IMR-90 (cell line): ENCODE measurements around the gene TRMT1. TPM values are rescaled to one million over a fixed set of nuclear protein-coding genes. Genes with fewer than 3 reads are reported as not detected.

ENCODE experiments used
- ATAC-seq: fragments of 200-7000 bp; cut with Tn5 transposase; 2 replicates; pipeline ENCODE4 v1.9.1; 2020; ENCODE audit warnings: low read depth, mild to moderate bottlenecking, moderate library complexity
- BruUV-seq: library from RNA; stranded (reverse); fragments of 400-500 nt; replicated peaks from 2 replicates; lab custom pipeline; 2021; lab: Mats Ljungman, UMichigan
- CTCF ChIA-PET: fragments of 300-600 bp; formaldehyde crosslinking; extraction: SDS; loops from one replicate; lab custom pipeline; 2021; ENCODE audit warnings: antibody characterized with exemption; lab: Yijun Ruan, JAX
- POLR2A ChIA-PET: fragments of 300-600 bp; sonication (Branson Sonifier 250); formaldehyde crosslinking; loops from one replicate; lab custom pipeline; 2022; ENCODE audit warnings: antibody characterized with exemption; ENCODE audit not compliant: unreplicated experiment; lab: Charles Lee
- DNase-seq: peaks from one replicate; pipeline ENCODE4 v3.0.0; 2013
- H2AFZ ChIP-seq: replicated peaks from 2 replicates; pipeline ENCODE3; 2013; ENCODE audit warnings: low read length, mild to moderate bottlenecking; ENCODE audit not compliant: poor library complexity
- H2AK5ac ChIP-seq: 2 replicates; pipeline ENCODE4 v1.6.1; 2013; ENCODE audit warnings: low read depth, low read length, inconsistent platforms
- H2AK9ac ChIP-seq: replicated peaks from 2 replicates; pipeline ENCODE3; 2013; ENCODE audit warnings: mild to moderate bottlenecking, low read depth, low read length, moderate library complexity; ENCODE audit not compliant: poor library complexity
- H2BK120ac ChIP-seq: 2 replicates; pipeline ENCODE4 v1.6.1; 2013; ENCODE audit warnings: low read depth, low read length, inconsistent platforms
- H2BK15ac ChIP-seq: 3 replicates; pipeline ENCODE4 v1.6.1; 2013; ENCODE audit warnings: low read depth, low read length, inconsistent platforms
- H2BK20ac ChIP-seq: 2 replicates; pipeline ENCODE4 v1.6.1; 2013; ENCODE audit warnings: low read depth, mild to moderate bottlenecking, inconsistent platforms, low read length, moderate library complexity
- H2BK5ac ChIP-seq: 2 replicates; pipeline ENCODE4 v1.6.1; 2013; ENCODE audit warnings: mild to moderate bottlenecking, low read depth, low read length, inconsistent platforms; ENCODE audit not compliant: poor library complexity, severe bottlenecking
- H3K14ac ChIP-seq: replicated peaks from 2 replicates; pipeline ENCODE4 v1.6.1; 2013; ENCODE audit warnings: low read depth, low read length, inconsistent platforms
- H3K18ac ChIP-seq: 2 replicates; pipeline ENCODE4 v1.6.1; 2013; ENCODE audit warnings: low read depth, low read length, control low read depth
- H3K23ac ChIP-seq: 2 replicates; pipeline ENCODE4 v1.6.1; 2013; ENCODE audit warnings: low read depth, low read length, inconsistent platforms
- H3K27ac ChIP-seq: 2 replicates; pipeline ENCODE4 v1.5.1; 2013; ENCODE audit warnings: mild to moderate bottlenecking, control low read depth, low read length; ENCODE audit not compliant: insufficient read depth
- H3K27me3 ChIP-seq: 2 replicates; pipeline ENCODE4 v1.6.1; 2013; ENCODE audit warnings: low read length; ENCODE audit not compliant: control insufficient read depth, insufficient read depth
- H3K36me3 ChIP-seq: 2 replicates; pipeline ENCODE4 v1.6.1; 2013; ENCODE audit warnings: low read length, mixed read lengths; ENCODE audit not compliant: control insufficient read depth, insufficient read depth
- H3K4ac ChIP-seq: 2 replicates; pipeline ENCODE4 v1.6.1; 2013; ENCODE audit warnings: low read depth, low read length, inconsistent platforms
- H3K4me1 ChIP-seq: 2 replicates; pipeline ENCODE4 v1.6.1; 2013; ENCODE audit warnings: low read length, mixed read lengths; ENCODE audit not compliant: control insufficient read depth, insufficient read depth
- H3K4me2 ChIP-seq: 2 replicates; pipeline ENCODE4 v1.6.1; 2013; ENCODE audit warnings: low read depth, mild to moderate bottlenecking, control low read depth, low read length, moderate library complexity
- H3K4me3 ChIP-seq: 2 replicates; pipeline ENCODE4 v1.5.1; 2013; ENCODE audit warnings: low read depth, mild to moderate bottlenecking, control low read depth, low read length, moderate library complexity; ENCODE audit not compliant: insufficient read depth
- H3K56ac ChIP-seq: 2 replicates; pipeline ENCODE4 v1.6.1; 2013; ENCODE audit warnings: low read length, inconsistent platforms; ENCODE audit not compliant: insufficient read depth; ENCODE audit errors: extremely low read depth
- H3K79me1 ChIP-seq, 2 experiments: 2 replicates each; pipeline ENCODE4 v1.6.1; 2013; ENCODE audit warnings: low read length in 2 of 2, inconsistent platforms in 1 of 2, low read depth in 1 of 2
- H3K9ac ChIP-seq: 2 replicates; pipeline ENCODE4 v1.6.1; 2013; ENCODE audit warnings: low read depth, low read length, control low read depth
- H3K9me1 ChIP-seq: 2 replicates; pipeline ENCODE4 v1.6.1; 2013; ENCODE audit warnings: low read length, inconsistent platforms; ENCODE audit not compliant: insufficient read depth
- H3K9me3 ChIP-seq: 2 replicates; pipeline ENCODE4 v1.6.1; 2013; ENCODE audit warnings: low read length; ENCODE audit not compliant: control insufficient read depth, insufficient read depth
- H4K20me1 ChIP-seq: 2 replicates; pipeline ENCODE4 v1.6.1; 2013; ENCODE audit warnings: low read length, inconsistent platforms; ENCODE audit not compliant: insufficient read depth
- H4K5ac ChIP-seq: 2 replicates; pipeline ENCODE4 v1.6.1; 2013; ENCODE audit warnings: mild to moderate bottlenecking, low read depth, low read length, control low read depth
- H4K8ac ChIP-seq, 2 experiments: 2 replicates each; pipeline ENCODE4 v1.6.1; 2013; ENCODE audit warnings: low read depth in 2 of 2, low read length in 2 of 2, control low read depth in 1 of 2, inconsistent platforms in 1 of 2
- H4K91ac ChIP-seq: 2 replicates; pipeline ENCODE4 v1.6.1; 2013; ENCODE audit warnings: low read depth, low read length, inconsistent platforms; ENCODE audit not compliant: insufficient read depth
- MAZ ChIP-seq: IDR thresholded peaks from 2 replicates; pipeline ENCODE4 v1.6.1; 2012; ENCODE audit warnings: low read depth, mild to moderate bottlenecking, low read length, improper control_type of control experiment, moderate library complexity, borderline replicate concordance
- WGBS, 2 experiments: methylation state at CpG; one replicate each; pipeline versions ENCODE4 v1.1.5 to v1.1.7; 2013; ENCODE audit warnings: missing lambda C conversion rate in 2 of 2; ENCODE audit not compliant: insufficient read length in 1 of 2; ENCODE audit errors: extremely low coverage in 2 of 2; 5-methylcytosine and 5-hydroxymethylcytosine counted together
- dilution Hi-C: fragments of 300-500 bp; cut with HindIII; formaldehyde crosslinking; loops from one replicate; pipeline ENCODE4 v1.14.3; 2018; ENCODE audit warnings: low sequenced_read_pairs; ENCODE audit not compliant: unreplicated experiment
- in situ Hi-C: fragments of 300-500 bp; cut with MboI; formaldehyde crosslinking; loops from 3 replicates; pipeline ENCODE4 v1.14.3; 2019; ENCODE audit warnings: low sequenced_read_pairs, inconsistent platforms, mixed read lengths
- intact Hi-C: fragments of 100-400 bp; cut with micrococcal nuclease; formaldehyde crosslinking; loops from 2 replicates; pipeline ENCODE4 v1.10.0; 2022
- polyA plus RNA-seq, 3 experiments: library from polyadenylated mRNA; depleted of rRNA; stranded (reverse); fragments of >200 nt; gene quantifications; 2 replicates each; pipeline ENCODE4 v1.2.3, GENCODE V29; 2012; ENCODE audit warnings: low replicate concordance in 1 of 3
- total RNA-seq: library from RNA; depleted of rRNA; stranded (reverse); fragments of >200 nt; gene quantifications from 2 replicates; pipeline ENCODE4 v1.2.3, GENCODE V29; 2012

Gene TRMT1
- total and polyA plus RNA-seq, 2 of the 4 experiments (the other 2 are of a cell fraction): 28.3 to 56.0 TPM

DNA sequence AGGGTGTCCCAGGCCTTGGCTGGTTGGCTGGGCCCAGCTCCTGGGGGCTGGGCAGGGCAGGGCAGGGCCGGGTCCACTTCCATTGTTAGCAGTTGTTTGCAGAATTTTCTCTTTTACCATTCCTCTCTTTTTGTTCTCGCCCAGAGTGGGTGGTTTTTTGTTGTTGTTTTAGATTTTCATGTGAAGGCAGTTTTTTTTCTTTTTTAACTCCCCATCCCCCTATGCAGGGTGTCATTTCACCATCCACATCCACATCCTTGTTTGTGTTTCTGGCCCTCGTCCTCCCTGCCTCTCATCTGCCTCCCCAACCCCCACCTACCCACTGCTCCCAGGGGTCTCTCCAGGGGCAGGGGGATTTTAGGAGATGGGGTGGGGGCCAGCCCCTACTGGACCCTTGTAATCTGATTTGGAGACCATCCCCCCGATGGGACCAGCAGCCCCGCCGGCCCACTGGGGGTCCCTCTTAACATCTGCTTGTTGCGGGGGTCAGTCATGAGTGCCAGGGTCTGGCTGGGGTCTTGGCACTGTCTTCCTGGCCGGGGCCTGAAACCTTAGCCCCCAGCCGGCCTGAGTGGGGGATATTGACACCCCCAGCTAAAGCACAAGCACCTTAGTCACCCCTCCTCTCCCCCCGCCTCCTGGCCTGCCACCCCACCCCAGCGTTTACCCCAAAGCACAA lies 23.2 kb upstream of the TRMT1 start:
- ChIA-PET CTCF (no interaction called here), POLR2A (no interaction called here)
- Histone ChIP-seq H2AK5ac (no peak overlapping the region), H3K18ac (no peak overlapping the region), H3K14ac (no peak overlapping the region), H3K4me2 (no peak overlapping the region), H2AK9ac (no peak overlapping the region), H3K27ac (peak overlapping the region; percentile 40; the same call in 1 of the 2 replicates), H3K9me1 (peaks cover 10% of the 10 kb centered on the region), H4K91ac (no peak overlapping the region), H3K4me3 (no peak overlapping the region), H2AFZ (no peak overlapping the region), H3K27me3 (no peaks in the 10 kb centered on the region), H3K56ac (no peak overlapping the region), H3K4me1 (peaks cover 2% of the 10 kb centered on the region; the same call in 1 of the 2 replicates), H3K79me1 (peaks cover 9 to 65% of the 10 kb centered on the region in 2 experiments; a peak in 3 of 4 replicates), H2BK15ac (no peak overlapping the region), H2BK5ac (no peak overlapping the region), H2BK120ac (no peak overlapping the region), H2BK20ac (no peak overlapping the region), H3K4ac (no peak overlapping the region), H4K8ac (no peak overlapping the region), H3K9ac (no peak overlapping the region), H4K20me1 (peaks cover 28% of the 10 kb centered on the region), H3K9me3 (no peaks in the 10 kb centered on the region), H3K23ac (no peak overlapping the region), H3K36me3 (peaks cover 54% of the 10 kb centered on the region), H4K5ac (no peak overlapping the region)
- WGBS, 2 experiments: no CpG with 5 or more reads among the region's 11 CpGs
- TSS peak; percentile 34 for BruUV-seq
- intact Hi-C loops: no loop called here
- dilution Hi-C loops: no loop called here
- in situ Hi-C loops: no loop called here
- DNase-seq (no peak), ATAC-seq (no peak)
- no peak for TF ChIP-seq MAZ
